Astrocyte of the cerebellum (primary cell): ENCODE results near the gene SFT2D2.

Experiments used
- DNase-seq: peaks from one replicate; pipeline ENCODE4 v3.0.0-alpha.2; 2011; ENCODE audit warnings: low read depth
- H3K4me3 ChIP-seq: 2 replicates; pipeline ENCODE4 v1.5.1; 2011; ENCODE audit warnings: mild to moderate bottlenecking, low read depth, low read length, moderate library complexity
- CTCF ChIP-seq: IDR thresholded peaks from 2 replicates; pipeline ENCODE4 v1.5.1; 2012; ENCODE audit warnings: low read length, low read depth, moderate library complexity, mild to moderate bottlenecking; ENCODE audit errors: missing control alignments
- in situ Hi-C: cut with HindIII; loops from 2 replicates; pipeline ENCODE4 v1.10.0; 2017; ENCODE audit warnings: low sequenced_read_pairs

The SFT2D2 gene

GRCh38 chr1:168288311-168289052 is 62.7 kb downstream of the SFT2D2 start:
- no peak for TF ChIP-seq CTCF
- no peak for DNase-seq
- in situ Hi-C loops = no loop called here
- no peak overlapping the region for H3K4me3 ChIP-seq

- no peak overlapping the region for H3K4me3 ChIP-seq
Observed at GRCh38 chr1:168291222-168291837, 65.5 kb downstream of the SFT2D2 start.

GRCh38 chr1:168293356-168293755 is 67.6 kb downstream of the SFT2D2 start:
- DNase-seq = no peak
- TF ChIP-seq CTCF = no peak
- in situ Hi-C loops = no loop called here
- no peak overlapping the region for H3K4me3 ChIP-seq

More at GRCh38 chr1:168291222-168291837, 65.5 kb downstream of the SFT2D2 start:
- in situ Hi-C loops = no loop called here
- DNase-seq = no peak
- TF ChIP-seq CTCF = no peak

- TF ChIP-seq CTCF = no peak
- H3K4me3 ChIP-seq = no peak overlapping the region
- in situ Hi-C loops = no loop called here
Observed at GRCh38 chr1:168295411-168296114, 69.8 kb downstream of the SFT2D2 start.

GRCh38 chr1:168297019-168297730 is 71.4 kb downstream of the SFT2D2 start:
- no peak overlapping the region for H3K4me3 ChIP-seq
- no peak for DNase-seq
- in situ Hi-C loops = no loop called here
- no peak for TF ChIP-seq CTCF

More at GRCh38 chr1:168295411-168296114, 69.8 kb downstream of the SFT2D2 start:
- no peak for DNase-seq

GRCh38 chr1:168298446-168298845 is 72.6 kb downstream of the SFT2D2 start:
- no peak for TF ChIP-seq CTCF
- in situ Hi-C loops = no loop called here

More at GRCh38 chr1:168298446-168298845, 72.6 kb downstream of the SFT2D2 start:
- no peak overlapping the region for H3K4me3 ChIP-seq
- no peak for DNase-seq
